SK-N-SH (cell line): ENCODE data around the gene ATF7IP2. TPM values are rescaled to one million over a fixed set of nuclear protein-coding genes. Genes with fewer than 3 reads are reported as not detected.

Source experiments
- CTCF ChIA-PET: fragments of 300-600, 350-600 bp; formaldehyde crosslinking; extraction: SDS; loops from one replicate; lab custom pipeline; 2021; lab: Yijun Ruan, JAX
- POLR2A ChIA-PET: fragments of 350-600 bp; sonication (Branson Sonifier 250); formaldehyde crosslinking; extraction: SDS; loops from one replicate; lab custom pipeline; 2020; ENCODE audit warnings: antibody characterized with exemption, inconsistent platforms; lab: Yijun Ruan, JAX
- DNase-seq: peaks from one replicate; pipeline ENCODE4 v3.0.0; 2012
- H2AFZ ChIP-seq: fragments of 200-600 bp; sonication (generic); 2 replicates; pipeline ENCODE4 v1.8.1; 2016; ENCODE audit warnings: antibody characterized with exemption, mild to moderate bottlenecking, low read depth
- H3F3A ChIP-seq: fragments of 200-600 bp; sonication (generic); replicated peaks from 2 replicates; pipeline ENCODE3; 2016; ENCODE audit warnings: antibody characterized with exemption, mild to moderate bottlenecking; ENCODE audit not compliant: insufficient read depth
- H3K27ac ChIP-seq, 2 experiments: fragments of 200-500 bp in 1 of 2; fragments of 200-600 bp in 1 of 2; sonication (Bioruptor generic) in 1 of 2; sonication (generic), shearing (Covaris generic) in 1 of 2; 2 replicates each; pipeline versions ENCODE4 v1.5.1 to v1.6.1; 2014 to 2016; ENCODE audit warnings: low read depth in 2 of 2, inconsistent platforms in 1 of 2, low read length in 1 of 2, mild to moderate bottlenecking in 1 of 2, mixed read lengths in 1 of 2
- H3K27me3 ChIP-seq: fragments of 200-600 bp; sonication (generic), shearing (Covaris generic); 2 replicates; pipeline ENCODE4 v1.6.1; 2016; ENCODE audit warnings: mixed run types; ENCODE audit not compliant: insufficient read depth
- H3K36me3 ChIP-seq, 2 experiments: fragments of 200-500 bp in 1 of 2; fragments of 200-600 bp in 1 of 2; sonication (Bioruptor generic) in 1 of 2; sonication (generic) in 1 of 2; replicated peaks in 1 of 2; 2 replicates each; pipeline versions ENCODE3 to v1.5.1; 2014 to 2016; ENCODE audit warnings: low read length in 1 of 2, mild to moderate bottlenecking in 1 of 2; ENCODE audit not compliant: insufficient read depth in 2 of 2, control insufficient read depth in 1 of 2
- H3K4me1 ChIP-seq, 2 experiments: fragments of 200-500 bp in 1 of 2; fragments of 200-600 bp in 1 of 2; sonication (Bioruptor generic) in 1 of 2; sonication (generic), shearing (Covaris generic) in 1 of 2; 2 replicates each; pipeline versions ENCODE4 v1.5.1 to v1.6.1; 2014 to 2016; ENCODE audit warnings: low read depth in 1 of 2, low read length in 1 of 2, mixed run types in 1 of 2; ENCODE audit not compliant: insufficient read depth in 2 of 2, control insufficient read depth in 1 of 2
- H3K4me2 ChIP-seq: fragments of 200-600 bp; sonication (generic), shearing (Covaris generic); 2 replicates; pipeline ENCODE4 v1.6.1; 2017; ENCODE audit warnings: mixed run types
- H3K4me3 ChIP-seq, 2 experiments: fragments of 200-500 bp in 1 of 2; fragments of 200-600 bp in 1 of 2; sonication (Bioruptor generic) in 1 of 2; sonication (generic), shearing (Covaris generic) in 1 of 2; 2 replicates each; pipeline versions ENCODE4 v1.5.1 to v1.8.1; 2014 to 2016; ENCODE audit warnings: low read depth in 2 of 2, inconsistent platforms in 1 of 2, low read length in 1 of 2, mild to moderate bottlenecking in 1 of 2, mixed read lengths in 1 of 2, moderate library complexity in 1 of 2
- H3K79me2 ChIP-seq: fragments of 200-600 bp; sonication (generic); 2 replicates; pipeline ENCODE4 v1.8.1; 2017; ENCODE audit warnings: mild to moderate bottlenecking; ENCODE audit not compliant: insufficient read depth
- H3K9ac ChIP-seq: fragments of 200-600 bp; sonication (generic); 2 replicates; pipeline ENCODE4 v1.6.1; 2017; ENCODE audit warnings: mixed run types
- H3K9me2 ChIP-seq: fragments of 200-600 bp; sonication (generic); 2 replicates; pipeline ENCODE4 v1.6.1; 2017; ENCODE audit warnings: mixed run types
- H3K9me3 ChIP-seq: fragments of 200-600 bp; sonication (generic); 2 replicates; pipeline ENCODE4 v1.6.1; 2017; ENCODE audit warnings: mixed run types, mild to moderate bottlenecking, moderate library complexity
- H4K20me1 ChIP-seq: fragments of 200-600 bp; sonication (generic); 2 replicates; pipeline ENCODE4 v1.6.1; 2017; ENCODE audit warnings: mild to moderate bottlenecking, mixed run types; ENCODE audit not compliant: insufficient read depth
- CHD2 ChIP-seq: fragments of 150-350 bp; IDR thresholded peaks from 2 replicates; pipeline ENCODE4 v1.6.1; 2018; ENCODE audit warnings: low read length; ENCODE audit not compliant: partially characterized antibody
- EP300 ChIP-seq, 2 experiments: IDR thresholded peaks; 2 replicates each; pipeline versions ENCODE4 v1.4.0 to v1.6.1; 2012; ENCODE audit warnings: borderline replicate concordance in 1 of 2, low read depth in 1 of 2, low read length in 1 of 2
- EZH2phosphoT487 ChIP-seq: fragments of 200-600 bp; sonication (generic); IDR thresholded peaks from 2 replicates; pipeline ENCODE4 v1.6.1; 2017; ENCODE audit warnings: low read depth, mixed run types, mild to moderate bottlenecking, antibody characterized with exemption, moderate library complexity, borderline replicate concordance
- FOSL2 ChIP-seq: IDR thresholded peaks from 2 replicates; pipeline ENCODE4 v1.4.0; 2012; ENCODE audit warnings: low read depth, mild to moderate bottlenecking, moderate library complexity, borderline replicate concordance
- GABPA ChIP-seq: IDR thresholded peaks from 2 replicates; pipeline ENCODE4 v1.4.0; 2012; ENCODE audit warnings: low read depth, mild to moderate bottlenecking
- MXI1 ChIP-seq: IDR thresholded peaks from 2 replicates; pipeline ENCODE4 v1.6.1; 2012; ENCODE audit warnings: mild to moderate bottlenecking, low read depth, low read length, improper control_type of control experiment
- RFX5 ChIP-seq: IDR thresholded peaks from 2 replicates; pipeline ENCODE4 v1.6.1; 2012; ENCODE audit warnings: mild to moderate bottlenecking, improper control_type of control experiment, low read length
- YY1 ChIP-seq: IDR thresholded peaks from 2 replicates; pipeline ENCODE4 v1.4.0; 2012; ENCODE audit warnings: low read depth, mild to moderate bottlenecking
- WGBS: methylation state at CpG from one replicate; pipeline ENCODE4 v1.1.6; 2017; ENCODE audit warnings: low lambda C conversion rate; 5-methylcytosine and 5-hydroxymethylcytosine counted together
- polyA plus RNA-seq, 3 experiments: library from polyadenylated mRNA; depleted of rRNA; stranded (reverse); fragments of >200 nt; gene quantifications; 2 replicates each; pipeline ENCODE4 v1.2.3, GENCODE V29; 2012
- TF ChIP-seq, protein P1 (sequence below): IDR thresholded peaks from 2 replicates; pipeline ENCODE4 v1.4.0; 2012; ENCODE audit warnings: low read depth
- TF ChIP-seq, protein P2 (sequence below): IDR thresholded peaks from 2 replicates; pipeline ENCODE4 v1.4.0; 2012; ENCODE audit warnings: low read depth, borderline replicate concordance
- TF ChIP-seq, protein P3 (sequence below): fragments of 150-350 bp; IDR thresholded peaks from 2 replicates; pipeline ENCODE4 v1.6.1; 2016; ENCODE audit warnings: mild to moderate bottlenecking, low read depth, low read length
- TF ChIP-seq, protein P4 (sequence below): IDR thresholded peaks from 2 replicates; pipeline ENCODE4 v1.6.1; 2012; ENCODE audit warnings: mild to moderate bottlenecking, low read depth, low read length, moderate library complexity
- TF ChIP-seq, protein P5 (sequence below): IDR thresholded peaks from 2 replicates; pipeline ENCODE4 v1.4.0; 2012; ENCODE audit warnings: low read depth, borderline replicate concordance

The ATF7IP2 gene
- polyA plus RNA-seq, 1 of the 3 experiments (the other 2 are of a cell fraction): 0.35 TPM

DNA sequence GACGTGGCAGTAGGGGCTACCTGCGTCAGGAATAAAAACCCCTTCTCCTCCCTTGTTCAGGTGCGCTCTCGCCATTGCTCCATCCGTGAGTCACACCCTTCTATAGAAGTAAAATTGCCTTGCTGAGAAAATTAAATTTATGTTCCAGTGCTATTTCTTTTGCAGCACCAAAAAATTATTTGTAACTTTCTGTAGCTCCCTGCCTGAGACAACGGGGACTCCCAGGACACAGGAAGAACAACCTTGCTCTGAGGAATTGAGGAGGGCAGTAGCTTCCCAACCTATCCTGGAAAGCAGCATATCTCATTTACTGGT, 109.1 kb downstream of the ATF7IP2 start:
- H3F3A ChIP-seq: no peaks in the 10 kb centered on the region
- no peaks in the 10 kb centered on the region for H3K9me3 ChIP-seq
- no peaks in the 10 kb centered on the region for H3K9me2 ChIP-seq
- 33% methylated on average over 6 of the region's 6 CpGs for WGBS
- H3K36me3 ChIP-seq: no peaks in the 10 kb centered on the region
- no peak overlapping the region for H3K9ac ChIP-seq
- H3K27me3 ChIP-seq: no peaks in the 10 kb centered on the region
- H3K27ac ChIP-seq: no peak overlapping the region
- CTCF ChIA-PET: interaction anchor here (1.3 kb wide), 1 partner anchor 15 kb away, joined by 5 read pairs; no protein-coding TSS in a partner anchor
- DNase-seq: no peak
- no peak overlapping the region for H2AFZ ChIP-seq
- POLR2A ChIA-PET: interaction anchor here (0.6 kb wide), 1 partner anchor 10 kb away, joined by 3 read pairs; no protein-coding TSS in a partner anchor
- H3K79me2 ChIP-seq: no peaks in the 10 kb centered on the region
- no peaks in the 10 kb centered on the region for H3K4me1 ChIP-seq
- no peak overlapping the region for H3K4me3 ChIP-seq
- H3K4me2 ChIP-seq: no peak overlapping the region
- no peaks in the 10 kb centered on the region for H4K20me1 ChIP-seq
- no peak for TF ChIP-seq RFX5
- TF ChIP-seq, protein P1, sequence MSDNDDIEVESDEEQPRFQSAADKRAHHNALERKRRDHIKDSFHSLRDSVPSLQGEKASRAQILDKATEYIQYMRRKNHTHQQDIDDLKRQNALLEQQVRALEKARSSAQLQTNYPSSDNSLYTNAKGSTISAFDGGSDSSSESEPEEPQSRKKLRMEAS: no peak
- TF ChIP-seq EP300 (IDR thresholded peaks at IDR 0.05; ENCODE audit: borderline replicate concordance in 1 of 2, low read depth in 1 of 2, low read length in 1 of 2): no peak
- no peak for TF ChIP-seq FOSL2
- TF ChIP-seq, protein P2, sequence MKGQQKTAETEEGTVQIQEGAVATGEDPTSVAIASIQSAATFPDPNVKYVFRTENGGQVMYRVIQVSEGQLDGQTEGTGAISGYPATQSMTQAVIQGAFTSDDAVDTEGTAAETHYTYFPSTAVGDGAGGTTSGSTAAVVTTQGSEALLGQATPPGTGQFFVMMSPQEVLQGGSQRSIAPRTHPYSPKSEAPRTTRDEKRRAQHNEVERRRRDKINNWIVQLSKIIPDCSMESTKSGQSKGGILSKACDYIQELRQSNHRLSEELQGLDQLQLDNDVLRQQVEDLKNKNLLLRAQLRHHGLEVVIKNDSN: no peak
- no peak for TF ChIP-seq MXI1
- no peak for TF ChIP-seq EZH2phosphoT487
- TF ChIP-seq, protein P3, sequence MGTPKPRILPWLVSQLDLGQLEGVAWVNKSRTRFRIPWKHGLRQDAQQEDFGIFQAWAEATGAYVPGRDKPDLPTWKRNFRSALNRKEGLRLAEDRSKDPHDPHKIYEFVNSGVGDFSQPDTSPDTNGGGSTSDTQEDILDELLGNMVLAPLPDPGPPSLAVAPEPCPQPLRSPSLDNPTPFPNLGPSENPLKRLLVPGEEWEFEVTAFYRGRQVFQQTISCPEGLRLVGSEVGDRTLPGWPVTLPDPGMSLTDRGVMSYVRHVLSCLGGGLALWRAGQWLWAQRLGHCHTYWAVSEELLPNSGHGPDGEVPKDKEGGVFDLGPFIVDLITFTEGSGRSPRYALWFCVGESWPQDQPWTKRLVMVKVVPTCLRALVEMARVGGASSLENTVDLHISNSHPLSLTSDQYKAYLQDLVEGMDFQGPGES: no peak
- no peak for TF ChIP-seq CHD2
- TF ChIP-seq, protein P4, sequence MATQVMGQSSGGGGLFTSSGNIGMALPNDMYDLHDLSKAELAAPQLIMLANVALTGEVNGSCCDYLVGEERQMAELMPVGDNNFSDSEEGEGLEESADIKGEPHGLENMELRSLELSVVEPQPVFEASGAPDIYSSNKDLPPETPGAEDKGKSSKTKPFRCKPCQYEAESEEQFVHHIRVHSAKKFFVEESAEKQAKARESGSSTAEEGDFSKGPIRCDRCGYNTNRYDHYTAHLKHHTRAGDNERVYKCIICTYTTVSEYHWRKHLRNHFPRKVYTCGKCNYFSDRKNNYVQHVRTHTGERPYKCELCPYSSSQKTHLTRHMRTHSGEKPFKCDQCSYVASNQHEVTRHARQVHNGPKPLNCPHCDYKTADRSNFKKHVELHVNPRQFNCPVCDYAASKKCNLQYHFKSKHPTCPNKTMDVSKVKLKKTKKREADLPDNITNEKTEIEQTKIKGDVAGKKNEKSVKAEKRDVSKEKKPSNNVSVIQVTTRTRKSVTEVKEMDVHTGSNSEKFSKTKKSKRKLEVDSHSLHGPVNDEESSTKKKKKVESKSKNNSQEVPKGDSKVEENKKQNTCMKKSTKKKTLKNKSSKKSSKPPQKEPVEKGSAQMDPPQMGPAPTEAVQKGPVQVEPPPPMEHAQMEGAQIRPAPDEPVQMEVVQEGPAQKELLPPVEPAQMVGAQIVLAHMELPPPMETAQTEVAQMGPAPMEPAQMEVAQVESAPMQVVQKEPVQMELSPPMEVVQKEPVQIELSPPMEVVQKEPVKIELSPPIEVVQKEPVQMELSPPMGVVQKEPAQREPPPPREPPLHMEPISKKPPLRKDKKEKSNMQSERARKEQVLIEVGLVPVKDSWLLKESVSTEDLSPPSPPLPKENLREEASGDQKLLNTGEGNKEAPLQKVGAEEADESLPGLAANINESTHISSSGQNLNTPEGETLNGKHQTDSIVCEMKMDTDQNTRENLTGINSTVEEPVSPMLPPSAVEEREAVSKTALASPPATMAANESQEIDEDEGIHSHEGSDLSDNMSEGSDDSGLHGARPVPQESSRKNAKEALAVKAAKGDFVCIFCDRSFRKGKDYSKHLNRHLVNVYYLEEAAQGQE: no peak
- no peak for TF ChIP-seq YY1
- TF ChIP-seq GABPA: no peak
- TF ChIP-seq, protein P5, sequence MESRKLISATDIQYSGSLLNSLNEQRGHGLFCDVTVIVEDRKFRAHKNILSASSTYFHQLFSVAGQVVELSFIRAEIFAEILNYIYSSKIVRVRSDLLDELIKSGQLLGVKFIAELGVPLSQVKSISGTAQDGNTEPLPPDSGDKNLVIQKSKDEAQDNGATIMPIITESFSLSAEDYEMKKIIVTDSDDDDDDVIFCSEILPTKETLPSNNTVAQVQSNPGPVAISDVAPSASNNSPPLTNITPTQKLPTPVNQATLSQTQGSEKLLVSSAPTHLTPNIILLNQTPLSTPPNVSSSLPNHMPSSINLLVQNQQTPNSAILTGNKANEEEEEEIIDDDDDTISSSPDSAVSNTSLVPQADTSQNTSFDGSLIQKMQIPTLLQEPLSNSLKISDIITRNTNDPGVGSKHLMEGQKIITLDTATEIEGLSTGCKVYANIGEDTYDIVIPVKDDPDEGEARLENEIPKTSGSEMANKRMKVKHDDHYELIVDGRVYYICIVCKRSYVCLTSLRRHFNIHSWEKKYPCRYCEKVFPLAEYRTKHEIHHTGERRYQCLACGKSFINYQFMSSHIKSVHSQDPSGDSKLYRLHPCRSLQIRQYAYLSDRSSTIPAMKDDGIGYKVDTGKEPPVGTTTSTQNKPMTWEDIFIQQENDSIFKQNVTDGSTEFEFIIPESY: no peak
- TF ChIP-seq, all 33 proteins: peak for 0
